GM18867 (cell line): ENCODE measurements around the gene PHETA1.

ENCODE experiments used
- ATAC-seq: cut with Tn5 transposase; IDR thresholded peaks from one replicate; pipeline ENCODE4 v1.9.1; 2021; ENCODE audit warnings: mild to moderate bottlenecking, moderate library complexity; ENCODE audit not compliant: unreplicated experiment

PHETA1 gene

GRCh38 chr12:111328138-111328537, 40.8 kb downstream of the PHETA1 start:
- ATAC-seq = no peak

- ATAC-seq = no peak
Observed at GRCh38 chr12:111327474-111327873, 41.4 kb downstream of the PHETA1 start.

- ATAC-seq = no peak
Observed at GRCh38 chr12:111322336-111323250, 46.3 kb downstream of the PHETA1 start.

GRCh38 chr12:111321317-111321716, 47.6 kb downstream of the PHETA1 start:
- ATAC-seq = no peak

- ATAC-seq = no peak
Observed at GRCh38 chr12:111320258-111321050, 48.4 kb downstream of the PHETA1 start.

- ATAC-seq = no peak
Observed at GRCh38 chr12:111319600-111320257, 49.2 kb downstream of the PHETA1 start.

- no peak for ATAC-seq
Observed at GRCh38 chr12:111318450-111318849, 50.4 kb downstream of the PHETA1 start.

- ATAC-seq = no peak
Observed at GRCh38 chr12:111316671-111317070, 52.2 kb downstream of the PHETA1 start.

GRCh38 chr12:111314953-111315539, 53.8 kb downstream of the PHETA1 start:
- ATAC-seq = no peak

GRCh38 chr12:111313833-111314259, 55.0 kb downstream of the PHETA1 start:
- no peak for ATAC-seq

- ATAC-seq = no peak
Observed at GRCh38 chr12:111312708-111313107, 56.2 kb downstream of the PHETA1 start.

- no peak for ATAC-seq
Observed at GRCh38 chr12:111312016-111312415, 56.9 kb downstream of the PHETA1 start.

- ATAC-seq = no peak
Observed at GRCh38 chr12:111311011-111311410, 57.9 kb downstream of the PHETA1 start.
